K562 (cell line): Measurements from ENCODE around the gene MAGIX. TPM values are rescaled to one million over a fixed set of nuclear protein-coding genes. Genes with fewer than 3 reads are reported as not detected.
A peak's percentile ranks its signal among the peaks of the same experiment; 100 is the strongest.

Source experiments
- ARID1B ChIP-seq: fragments of 450-650 bp; IDR thresholded peaks from 2 replicates; pipeline ENCODE4 v1.6.1; 2016; ENCODE audit warnings: antibody characterized with exemption, mild to moderate bottlenecking, inconsistent platforms
- BRD9 ChIP-seq: fragments of 450-650 bp; IDR thresholded peaks from 2 replicates; pipeline ENCODE4 v1.6.1; 2018; ENCODE audit warnings: low read depth; ENCODE audit not compliant: partially characterized antibody
- EP400 ChIP-seq: fragments of 450-650 bp; IDR thresholded peaks from 2 replicates; pipeline ENCODE4 v1.6.1; 2017; ENCODE audit warnings: antibody characterized with exemption, mild to moderate bottlenecking, moderate library complexity
- ESRRB ChIP-seq: fragments of 250-450 bp; sonication (Bioruptor Pico); IDR thresholded peaks from 2 replicates; pipeline ENCODE4 v1.5.0; 2020; ENCODE audit warnings: mild to moderate bottlenecking, moderate library complexity, borderline replicate concordance
- FOS ChIP-seq: IDR thresholded peaks from 3 replicates; pipeline ENCODE4 v1.6.1; 2011; ENCODE audit not compliant: insufficient read length; ENCODE audit errors: extremely low read depth
- FOXJ2 ChIP-seq: fragments of 200-800 bp; sonication (Bioruptor generic); IDR thresholded peaks from 2 replicates; pipeline ENCODE4 v1.6.1; 2016; ENCODE audit warnings: missing genetic modification characterization, missing compliant biosample characterization
- GABPB2 ChIP-seq: fragments of 250-450 bp; sonication (Bioruptor Pico); conservative IDR thresholded peaks from 2 replicates; pipeline ENCODE4 v1.5.1; 2021; ENCODE audit warnings: mild to moderate bottlenecking
- HMG20B ChIP-seq: fragments of 250-450 bp; sonication (Bioruptor Pico); IDR thresholded peaks from 2 replicates; pipeline ENCODE4 v1.5.0; 2021; ENCODE audit warnings: mild to moderate bottlenecking
- RB1 ChIP-seq: fragments of 450-650 bp; IDR thresholded peaks from 2 replicates; pipeline ENCODE4 v1.6.1; 2017; ENCODE audit warnings: low read depth, mild to moderate bottlenecking
- RBFOX2 ChIP-seq: fragments of 200-400 bp; formaldehyde crosslinking; IDR thresholded peaks from 2 replicates; pipeline ENCODE4 v1.6.1; 2017; ENCODE audit warnings: low read depth, mild to moderate bottlenecking, low read length, moderate library complexity
- RFX5 ChIP-seq: IDR thresholded peaks from 2 replicates; pipeline ENCODE4 v1.6.1; 2011; ENCODE audit warnings: low read depth, mild to moderate bottlenecking, improper control_type of control experiment, low read length
- TCF3 ChIP-seq: sonication (generic); formaldehyde crosslinking; IDR thresholded peaks from 2 replicates; pipeline ENCODE4 v1.4.0; 2020; ENCODE audit warnings: mild to moderate bottlenecking, missing genetic modification reagents
- ZFPM2 ChIP-seq: fragments of 250-450 bp; sonication (Bioruptor Pico); IDR thresholded peaks from 2 replicates; pipeline ENCODE4 v1.5.1; 2022; ENCODE audit warnings: mild to moderate bottlenecking
- ZKSCAN8 ChIP-seq: fragments of 200-800 bp; sonication (Bioruptor generic); IDR thresholded peaks from 2 replicates; pipeline ENCODE4 v1.6.1; 2016; ENCODE audit warnings: missing genetic modification characterization, missing compliant biosample characterization
- ZNF253 ChIP-seq: fragments of 250-450 bp; sonication (Bioruptor Pico); conservative IDR thresholded peaks from 2 replicates; pipeline ENCODE4 v1.6.1; 2021; ENCODE audit warnings: mild to moderate bottlenecking
- polyA plus RNA-seq, 8 experiments: library from polyadenylated mRNA; depleted of rRNA in 4 of 8; stranded (reverse) in 5 of 8; unstranded in 3 of 8; fragments of >200 nt; fragmentation: Nextera tagmentation in 2 of 8; fragmentation: Illumina TruSeq in 1 of 8; extraction: Ambion mirVana in 2 of 8; extraction: Trizol in 1 of 8; gene quantifications; 2 replicates each; pipeline versions ENCODE4 v1.2.1 to v1.2.3, GENCODE V29; 2011 to 2014; ENCODE audit warnings: inconsistent platforms in 1 of 8, missing spikeins in 1 of 8
- total RNA-seq, 7 experiments: library from RNA; depleted of rRNA in 6 of 7; stranded (reverse); fragments of >200 nt in 6 of 7; fragmentation: Illumina TruSeq in 2 of 7; extraction: Trizol in 2 of 7; gene quantifications; 2 replicates each; pipeline versions ENCODE4 v1.2.1 to v1.2.3, GENCODE V29; 2011 to 2021; ENCODE audit warnings: low replicate concordance in 1 of 7
- TF ChIP-seq, protein P1 (sequence below): sonication (generic); formaldehyde crosslinking; IDR thresholded peaks from 2 replicates; pipeline ENCODE4 v1.8.0; 2023; ENCODE audit warnings: mild to moderate bottlenecking, missing genetic modification reagents
- TF ChIP-seq, protein P2 (sequence below): fragments of 450-650 bp; conservative IDR thresholded peaks from 2 replicates; pipeline ENCODE4 v1.6.1; 2016; ENCODE audit warnings: missing genetic modification characterization, low read depth, mild to moderate bottlenecking, missing compliant biosample characterization, moderate library complexity
- TF ChIP-seq, protein P3 (sequence below): IDR thresholded peaks from 2 replicates; pipeline ENCODE4 v1.6.1; 2012; ENCODE audit warnings: low read depth, low read length, improper control_type of control experiment, borderline replicate concordance
- TF ChIP-seq, protein P4 (sequence below): sonication (generic); formaldehyde crosslinking; IDR thresholded peaks from 2 replicates; pipeline ENCODE4 v1.8.0; 2022; ENCODE audit warnings: mild to moderate bottlenecking, missing genetic modification reagents, borderline replicate concordance
- TF ChIP-seq, protein P5 (sequence below): sonication (generic); formaldehyde crosslinking; IDR thresholded peaks from 2 replicates; pipeline ENCODE4 v1.8.1; 2023; ENCODE audit warnings: mild to moderate bottlenecking, missing genetic modification reagents

The MAGIX gene
- total and polyA plus RNA-seq, 9 of the 15 experiments (the other 6 are each of a cell fraction or from before 2014, with no cell fraction given): 0.08 to 3.5 (median 0.47) TPM

DNA sequence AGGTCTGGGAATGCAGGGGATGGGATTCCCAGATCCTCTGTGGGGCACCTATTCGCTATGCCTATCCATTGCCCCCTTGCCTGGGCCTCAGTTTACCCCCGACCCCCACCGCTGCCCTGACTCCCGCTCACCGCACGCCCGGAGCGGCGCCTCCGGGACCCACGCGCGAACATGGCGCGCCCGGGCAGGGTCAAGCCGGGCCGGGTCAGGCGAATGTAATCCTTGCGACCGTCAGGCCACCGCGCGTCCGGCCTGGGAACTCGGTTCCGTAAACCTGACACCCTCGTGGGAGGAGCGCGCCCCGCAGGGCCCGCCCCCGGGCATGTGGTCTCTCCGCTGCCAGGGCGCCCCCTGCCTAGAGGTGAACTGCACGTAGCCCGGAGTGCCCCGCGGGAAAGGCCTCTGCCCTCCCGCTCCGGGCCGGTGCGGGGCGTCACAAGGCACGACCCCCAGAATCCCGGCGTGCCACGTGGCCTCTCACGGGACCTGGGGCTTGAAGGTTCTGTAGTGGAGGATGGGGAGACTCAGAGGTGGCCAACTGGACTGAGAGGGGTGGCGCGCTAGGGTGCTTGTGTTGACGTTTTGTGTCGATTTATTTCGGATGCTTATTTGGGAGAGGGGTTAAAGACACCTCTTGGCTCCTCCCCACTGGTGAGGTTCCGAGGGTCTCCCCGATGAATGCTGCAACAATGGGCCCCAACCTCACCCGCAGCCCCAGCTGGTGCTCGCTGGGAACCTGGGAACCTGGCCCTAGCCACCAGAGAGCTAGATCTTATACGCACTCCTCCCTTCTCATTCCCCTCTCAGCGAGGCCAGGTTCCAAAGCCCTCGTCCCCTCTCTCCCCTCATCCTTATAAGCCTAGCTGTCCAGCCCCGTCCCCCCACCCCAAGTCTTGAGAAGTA is 23.8 kb downstream of the MAGIX start, which contains the start of gene PRICKLE3 (continued):
- TF ChIP-seq ZKSCAN8 (no peak), BRD9 (no peak), ARID1B (peak; percentile 10; the same call in 1 of the 2 replicates), ZFPM2 (CRISPR knock-in tag) (no peak), RFX5 (no peak), TCF3 (CRISPR knock-in tag) (0 out of 2 replicates have a peak, but pooled peaks have one; percentile 23), ZNF253 (no peak), ESRRB (CRISPR knock-in tag) (no peak), GABPB2 (CRISPR knock-in tag) (no peak), FOXJ2 (tag) (no peak), RBFOX2 (peak; percentile 92), FOS (no peak), HMG20B (CRISPR knock-in tag) (no peak), RB1 (peak; percentile 68), EP400 (no peak)
- TF ChIP-seq, protein P1, sequence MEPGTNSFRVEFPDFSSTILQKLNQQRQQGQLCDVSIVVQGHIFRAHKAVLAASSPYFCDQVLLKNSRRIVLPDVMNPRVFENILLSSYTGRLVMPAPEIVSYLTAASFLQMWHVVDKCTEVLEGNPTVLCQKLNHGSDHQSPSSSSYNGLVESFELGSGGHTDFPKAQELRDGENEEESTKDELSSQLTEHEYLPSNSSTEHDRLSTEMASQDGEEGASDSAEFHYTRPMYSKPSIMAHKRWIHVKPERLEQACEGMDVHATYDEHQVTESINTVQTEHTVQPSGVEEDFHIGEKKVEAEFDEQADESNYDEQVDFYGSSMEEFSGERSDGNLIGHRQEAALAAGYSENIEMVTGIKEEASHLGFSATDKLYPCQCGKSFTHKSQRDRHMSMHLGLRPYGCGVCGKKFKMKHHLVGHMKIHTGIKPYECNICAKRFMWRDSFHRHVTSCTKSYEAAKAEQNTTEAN (CRISPR knock-in tag): no peak
- TF ChIP-seq, protein P2, sequence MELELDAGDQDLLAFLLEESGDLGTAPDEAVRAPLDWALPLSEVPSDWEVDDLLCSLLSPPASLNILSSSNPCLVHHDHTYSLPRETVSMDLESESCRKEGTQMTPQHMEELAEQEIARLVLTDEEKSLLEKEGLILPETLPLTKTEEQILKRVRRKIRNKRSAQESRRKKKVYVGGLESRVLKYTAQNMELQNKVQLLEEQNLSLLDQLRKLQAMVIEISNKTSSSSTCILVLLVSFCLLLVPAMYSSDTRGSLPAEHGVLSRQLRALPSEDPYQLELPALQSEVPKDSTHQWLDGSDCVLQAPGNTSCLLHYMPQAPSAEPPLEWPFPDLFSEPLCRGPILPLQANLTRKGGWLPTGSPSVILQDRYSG (tag): peak; percentile 80
- TF ChIP-seq, protein P3, sequence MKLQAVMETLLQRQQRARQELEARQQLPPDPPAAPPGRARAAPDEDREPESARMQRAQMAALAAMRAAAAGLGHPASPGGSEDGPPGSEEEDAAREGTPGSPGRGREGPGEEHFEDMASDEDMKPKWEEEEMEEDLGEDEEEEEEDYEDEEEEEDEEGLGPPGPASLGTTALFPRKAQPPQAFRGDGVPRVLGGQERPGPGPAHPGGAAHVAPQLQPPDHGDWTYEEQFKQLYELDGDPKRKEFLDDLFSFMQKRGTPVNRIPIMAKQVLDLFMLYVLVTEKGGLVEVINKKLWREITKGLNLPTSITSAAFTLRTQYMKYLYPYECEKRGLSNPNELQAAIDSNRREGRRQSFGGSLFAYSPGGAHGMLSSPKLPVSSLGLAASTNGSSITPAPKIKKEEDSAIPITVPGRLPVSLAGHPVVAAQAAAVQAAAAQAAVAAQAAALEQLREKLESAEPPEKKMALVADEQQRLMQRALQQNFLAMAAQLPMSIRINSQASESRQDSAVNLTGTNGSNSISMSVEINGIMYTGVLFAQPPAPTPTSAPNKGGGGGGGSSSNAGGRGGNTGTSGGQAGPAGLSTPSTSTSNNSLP: no peak
- TF ChIP-seq, protein P4, sequence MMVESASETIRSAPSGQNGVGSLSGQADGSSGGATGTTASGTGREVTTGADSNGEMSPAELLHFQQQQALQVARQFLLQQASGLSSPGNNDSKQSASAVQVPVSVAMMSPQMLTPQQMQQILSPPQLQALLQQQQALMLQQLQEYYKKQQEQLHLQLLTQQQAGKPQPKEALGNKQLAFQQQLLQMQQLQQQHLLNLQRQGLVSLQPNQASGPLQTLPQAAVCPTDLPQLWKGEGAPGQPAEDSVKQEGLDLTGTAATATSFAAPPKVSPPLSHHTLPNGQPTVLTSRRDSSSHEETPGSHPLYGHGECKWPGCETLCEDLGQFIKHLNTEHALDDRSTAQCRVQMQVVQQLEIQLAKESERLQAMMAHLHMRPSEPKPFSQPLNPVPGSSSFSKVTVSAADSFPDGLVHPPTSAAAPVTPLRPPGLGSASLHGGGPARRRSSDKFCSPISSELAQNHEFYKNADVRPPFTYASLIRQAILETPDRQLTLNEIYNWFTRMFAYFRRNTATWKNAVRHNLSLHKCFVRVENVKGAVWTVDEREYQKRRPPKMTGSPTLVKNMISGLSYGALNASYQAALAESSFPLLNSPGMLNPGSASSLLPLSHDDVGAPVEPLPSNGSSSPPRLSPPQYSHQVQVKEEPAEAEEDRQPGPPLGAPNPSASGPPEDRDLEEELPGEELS (CRISPR knock-in tag): no peak
- TF ChIP-seq, protein P5, sequence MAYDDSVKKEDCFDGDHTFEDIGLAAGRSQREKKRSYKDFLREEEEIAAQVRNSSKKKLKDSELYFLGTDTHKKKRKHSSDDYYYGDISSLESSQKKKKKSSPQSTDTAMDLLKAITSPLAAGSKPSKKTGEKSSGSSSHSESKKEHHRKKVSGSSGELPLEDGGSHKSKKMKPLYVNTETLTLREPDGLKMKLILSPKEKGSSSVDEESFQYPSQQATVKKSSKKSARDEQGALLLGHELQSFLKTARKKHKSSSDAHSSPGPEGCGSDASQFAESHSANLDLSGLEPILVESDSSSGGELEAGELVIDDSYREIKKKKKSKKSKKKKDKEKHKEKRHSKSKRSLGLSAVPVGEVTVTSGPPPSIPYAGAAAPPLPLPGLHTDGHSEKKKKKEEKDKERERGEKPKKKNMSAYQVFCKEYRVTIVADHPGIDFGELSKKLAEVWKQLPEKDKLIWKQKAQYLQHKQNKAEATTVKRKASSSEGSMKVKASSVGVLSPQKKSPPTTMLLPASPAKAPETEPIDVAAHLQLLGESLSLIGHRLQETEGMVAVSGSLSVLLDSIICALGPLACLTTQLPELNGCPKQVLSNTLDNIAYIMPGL: peak; percentile 27; the same call in 1 of the 2 replicates
